ENCODE results near the gene TMEM51.

TMEM51 gene

DNA sequence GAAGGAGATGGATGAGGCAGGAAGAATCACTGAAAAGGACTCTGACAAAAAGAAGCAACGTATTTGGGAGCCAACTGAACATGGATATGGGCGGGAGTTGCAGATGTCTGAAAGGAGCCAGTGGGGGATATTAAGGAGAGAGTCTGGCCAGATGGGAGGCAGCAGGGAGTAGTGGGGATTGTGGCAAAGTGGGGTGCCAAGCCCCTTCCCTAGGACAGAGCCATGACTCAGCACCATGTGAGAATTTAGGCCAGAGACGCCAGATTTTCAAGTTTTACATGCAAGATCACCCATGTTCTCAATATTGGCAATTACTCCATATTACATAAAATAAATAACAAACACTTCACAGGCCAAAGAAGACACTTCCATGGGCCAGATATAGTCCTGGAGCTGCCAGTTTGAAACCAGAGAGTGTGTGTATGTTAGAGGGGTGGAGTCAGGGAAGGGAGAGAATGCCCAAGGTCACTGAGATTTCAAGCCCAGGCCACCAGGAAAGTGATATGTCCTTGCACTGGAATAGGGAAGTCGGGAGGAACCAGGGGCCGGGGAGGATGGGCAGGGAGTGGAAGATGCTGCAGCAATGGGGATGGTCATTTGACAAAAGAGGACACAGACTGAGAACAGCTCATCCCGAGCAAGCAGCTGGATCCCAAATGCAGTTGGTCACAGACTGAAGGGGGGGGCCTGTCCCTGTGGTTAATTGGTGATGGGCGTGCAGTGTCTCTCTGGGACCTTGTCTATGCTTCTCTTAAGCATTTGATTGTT is 23.5 kb downstream of the TMEM51 start:
- DNase-seq = no peak

- no peak for DNase-seq
Measured at GRCh38 chr1:15177710-15178166, 24.2 kb downstream of the TMEM51 start.

- no peak for DNase-seq
Measured at GRCh38 chr1:15178571-15179484, 25.3 kb downstream of the TMEM51 start.

- DNase-seq = no peak
Measured at GRCh38 chr1:15179485-15179883, 25.9 kb downstream of the TMEM51 start.

DNA sequence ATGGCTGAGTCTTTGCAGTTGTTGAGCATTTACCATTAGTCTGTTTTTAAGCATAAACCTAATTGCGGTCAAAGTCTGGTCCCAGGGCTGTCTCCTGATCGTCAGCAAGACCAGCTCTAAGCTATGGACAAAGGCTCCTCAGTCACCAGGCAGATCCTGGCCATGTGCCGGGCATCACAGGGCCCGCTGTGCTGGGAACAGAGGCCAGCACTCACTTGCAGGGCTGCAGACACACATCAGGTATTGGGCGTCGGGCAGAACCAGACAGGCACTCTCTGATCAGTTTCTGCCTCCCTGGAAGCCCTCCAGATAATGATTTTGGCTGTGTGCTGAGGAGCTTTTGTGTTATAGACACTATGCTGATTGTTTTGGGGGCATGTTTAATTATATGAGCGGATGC is 26.6 kb downstream of the TMEM51 start:
- DNase-seq = peak in 54 of 56 donors; percentile 11 to 91 (median 70)

GRCh38 chr1:15180945-15181523 is 27.5 kb downstream of the TMEM51 start:
- no peak for DNase-seq

GRCh38 chr1:15181564-15181963 is 28.0 kb downstream of the TMEM51 start:
- DNase-seq = no peak

DNA sequence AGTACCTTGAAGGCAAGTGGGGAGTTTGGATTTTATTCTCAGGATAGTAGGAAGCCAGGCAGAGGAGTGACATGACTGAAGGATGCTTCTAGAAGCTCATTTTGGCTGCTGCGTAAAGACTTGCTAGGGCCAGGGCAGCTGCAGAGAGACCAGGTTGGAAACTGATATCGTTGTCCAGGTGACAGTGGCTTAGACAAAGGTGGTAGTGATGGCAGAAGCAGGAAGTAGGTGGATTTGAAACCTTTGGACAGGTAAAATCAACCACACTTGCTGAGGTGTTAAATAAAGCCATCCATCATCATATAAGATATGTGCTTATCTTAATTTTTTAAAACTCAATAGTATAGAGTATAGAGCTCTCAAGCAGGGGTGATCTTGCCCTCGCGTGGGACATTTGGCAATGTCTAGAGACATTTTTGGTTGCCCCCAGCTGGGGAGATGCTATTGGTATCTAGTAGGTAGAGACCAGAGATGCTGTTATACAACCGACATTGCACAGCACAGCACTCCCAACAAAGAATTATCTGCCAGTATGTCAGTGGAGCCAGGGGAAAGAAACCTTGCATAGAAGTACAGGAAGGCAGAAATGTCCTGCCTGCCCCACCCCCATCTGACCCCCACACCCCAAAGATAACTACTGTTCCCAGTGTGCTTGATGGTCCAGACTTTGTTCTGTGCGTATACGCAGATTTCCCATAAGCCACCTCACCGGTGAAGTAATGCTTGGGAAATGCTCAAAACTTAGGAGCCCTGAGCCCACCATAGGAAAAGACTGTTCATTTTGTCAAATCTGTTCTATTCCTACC is 31.1 kb downstream of the TMEM51 start:
- no peak for DNase-seq

- DNase-seq = no peak
Measured at GRCh38 chr1:15185617-15186016, 32.1 kb downstream of the TMEM51 start.

DNA sequence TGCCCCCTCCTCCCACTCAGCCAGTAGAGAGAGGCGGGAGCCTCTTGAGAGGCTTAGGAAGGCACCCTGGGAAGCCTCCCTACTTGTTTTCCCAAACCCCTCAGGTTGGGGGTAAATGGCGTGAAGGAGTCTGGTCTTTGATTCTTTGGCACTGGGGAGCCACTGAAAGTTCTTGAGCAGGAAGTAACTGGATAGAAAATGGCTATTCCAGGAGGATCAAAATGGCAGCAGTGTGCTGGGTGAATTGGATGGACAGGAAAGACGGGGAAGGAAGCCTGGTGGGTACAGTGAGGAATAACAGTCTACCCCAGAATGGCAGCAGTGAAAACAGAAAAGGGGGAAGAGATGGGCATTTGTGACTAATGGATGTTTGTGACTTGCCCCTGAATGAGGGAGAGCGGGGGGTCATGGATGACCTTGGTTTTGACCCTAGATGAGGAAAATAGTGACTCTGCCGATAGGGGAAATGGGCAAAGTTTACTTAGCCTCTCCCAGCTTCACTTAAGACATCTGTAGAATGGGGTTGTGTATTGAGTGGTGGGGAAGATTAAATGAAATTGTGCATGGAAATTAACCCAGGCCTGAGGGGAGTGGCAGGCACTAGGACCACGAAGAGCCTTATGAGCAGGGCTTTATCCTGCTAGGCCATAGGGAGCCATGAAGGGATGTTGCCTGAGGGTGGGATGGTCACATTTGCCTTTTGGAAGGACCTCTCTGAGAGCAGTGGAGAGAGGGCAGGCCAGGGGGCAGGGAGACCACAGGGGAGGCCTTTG is 32.7 kb downstream of the TMEM51 start:
- DNase-seq = no peak

DNA sequence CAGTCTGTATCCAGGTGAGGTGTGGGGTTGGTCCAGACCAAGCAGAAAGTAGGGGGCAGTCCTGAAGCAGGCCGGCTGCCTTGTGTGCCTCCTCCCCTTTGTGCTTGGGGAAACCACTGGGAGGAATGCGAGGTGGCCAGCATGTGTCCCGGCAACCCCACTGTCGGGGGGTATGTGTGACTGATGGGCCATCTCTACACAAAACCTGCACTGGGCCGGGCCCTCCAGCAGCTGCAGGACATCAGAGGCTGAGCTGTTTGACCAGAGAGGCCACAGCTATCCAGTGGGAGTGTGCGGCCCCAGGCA is 33.3 kb downstream of the TMEM51 start:
- DNase-seq = no peak

GRCh38 chr1:15187175-15188129 is 33.9 kb downstream of the TMEM51 start:
- DNase-seq = no peak

- DNase-seq = no peak
Measured at GRCh38 chr1:15188130-15188524, 34.6 kb downstream of the TMEM51 start.

DNA sequence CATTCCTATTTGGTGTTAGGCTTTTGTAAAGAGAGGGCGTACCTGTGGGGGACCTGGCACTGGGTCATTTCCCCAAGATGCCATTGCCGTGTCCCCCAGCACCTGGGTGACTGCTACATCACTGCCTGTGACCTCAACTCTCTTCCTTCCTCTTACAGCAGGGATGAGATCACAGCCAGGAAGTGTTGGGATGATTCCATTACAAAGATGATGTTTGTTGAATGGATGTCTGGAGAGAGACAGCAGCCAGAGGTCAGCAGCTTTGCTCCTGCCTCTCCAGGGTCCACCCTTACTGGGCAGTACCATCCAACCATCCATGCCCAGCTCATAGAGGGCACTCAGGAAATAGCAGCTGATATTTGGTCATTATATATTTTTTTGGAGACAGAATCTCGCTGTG is 35.1 kb downstream of the TMEM51 start:
- DNase-seq = no peak

GRCh38 chr1:15189692-15190370 is 36.3 kb downstream of the TMEM51 start:
- DNase-seq = no peak

GRCh38 chr1:15191267-15191666 is 37.7 kb downstream of the TMEM51 start:
- no peak for DNase-seq

GRCh38 chr1:15191770-15192169 is 38.2 kb downstream of the TMEM51 start:
- no peak for DNase-seq

DNA sequence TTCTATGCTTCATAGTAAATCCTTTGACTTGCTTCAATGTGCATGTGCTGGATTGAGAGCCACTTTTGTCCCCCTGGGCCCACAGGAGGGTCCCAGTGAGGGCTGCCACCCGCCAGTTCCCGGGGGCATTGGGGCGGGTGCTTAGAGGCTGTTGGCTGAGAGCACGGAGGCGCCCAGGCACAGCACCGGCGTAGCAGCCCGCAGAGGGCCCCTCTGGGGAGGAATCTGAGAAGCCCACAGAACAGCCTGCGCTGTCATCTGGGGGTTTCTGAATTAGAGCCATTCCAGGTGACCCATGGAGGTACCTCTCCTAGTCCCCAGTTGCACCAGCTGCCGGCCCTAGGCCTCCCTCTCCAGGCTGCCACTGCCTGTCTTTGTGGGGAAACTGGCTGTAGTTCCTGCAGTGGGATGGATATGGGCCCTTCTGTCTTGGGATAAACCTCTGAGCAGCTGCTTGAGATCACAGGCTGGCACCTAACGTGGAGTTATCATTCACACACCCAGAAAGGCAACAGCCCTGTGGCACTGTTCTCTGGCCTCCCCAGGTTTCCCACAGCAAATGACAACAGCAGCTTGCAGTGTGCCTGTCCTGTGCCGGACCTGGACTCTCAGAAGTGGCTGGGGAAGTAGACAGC is 39.5 kb downstream of the TMEM51 start:
- DNase-seq = no peak
